CD14-positive monocyte (primary cell): ENCODE measurements around the gene FBXO31. TPM values are rescaled to one million over a fixed set of nuclear protein-coding genes. Genes with fewer than 3 reads are reported as not detected.

Source experiments
- DNase-seq, 3 donors: peaks; one replicate each; pipeline ENCODE4 v3.0.0-alpha.2; 2011 to 2022
- H2AFZ ChIP-seq: 2 replicates; pipeline ENCODE4 v1.6.0; 2012; ENCODE audit warnings: mild to moderate bottlenecking, low read depth, low read length, inconsistent platforms; ENCODE audit not compliant: insufficient read depth, poor library complexity, severe bottlenecking
- H3K27ac ChIP-seq, 2 donors: 1 replicate in 1 of 2; 2 replicates in 1 of 2; pipeline ENCODE4 v1.5.1; 2012 to 2013; ENCODE audit warnings: low read length in 2 of 2, control low read depth in 1 of 2, inconsistent platforms in 1 of 2, low read depth in 1 of 2, mild to moderate bottlenecking in 1 of 2
- H3K27me3 ChIP-seq, 2 donors: one replicate each; pipeline versions ENCODE4 v1.6.0 to v1.6.1; 2011 to 2013; ENCODE audit warnings: low read length in 2 of 2; ENCODE audit not compliant: control insufficient read depth in 2 of 2, insufficient read depth in 2 of 2
- H3K36me3 ChIP-seq, 2 donors: replicated peaks in 1 of 2; 1 replicate in 1 of 2; 2 replicates in 1 of 2; pipeline versions ENCODE4 v1.5.1 to v1.6.1; 2012 to 2013; ENCODE audit warnings: low read length in 2 of 2, control low read depth in 1 of 2, inconsistent platforms in 1 of 2, mild to moderate bottlenecking in 1 of 2; ENCODE audit not compliant: insufficient read depth in 2 of 2, control insufficient read depth in 1 of 2
- H3K4me1 ChIP-seq, 2 donors: 1 replicate in 1 of 2; 2 replicates in 1 of 2; pipeline versions ENCODE4 v1.5.1 to v1.6.1; 2012 to 2013; ENCODE audit warnings: low read length in 2 of 2, control low read depth in 1 of 2, inconsistent platforms in 1 of 2, mild to moderate bottlenecking in 1 of 2, moderate library complexity in 1 of 2; ENCODE audit not compliant: insufficient read depth in 2 of 2, control insufficient read depth in 1 of 2
- H3K4me2 ChIP-seq: replicated peaks from 2 replicates; pipeline ENCODE3; 2012; ENCODE audit warnings: low read length, moderate library complexity, mild to moderate bottlenecking; ENCODE audit not compliant: poor library complexity, severe bottlenecking; ENCODE audit errors: extremely low read depth
- H3K4me3 ChIP-seq, 3 experiments: fragments of 200-600 bp in 1 of 3; sonication (generic) in 1 of 3; replicated peaks in 1 of 3; 1 replicate in 2 of 3; 2 replicates in 1 of 3; pipeline ENCODE4 v1.5.1; 2011 to 2013; ENCODE audit warnings: low read length in 3 of 3, mild to moderate bottlenecking in 3 of 3, control low read depth in 2 of 3, low read depth in 2 of 3, inconsistent platforms in 1 of 3, moderate library complexity in 1 of 3
- H3K79me2 ChIP-seq: 2 replicates; pipeline ENCODE4 v1.6.0; 2012; ENCODE audit warnings: mild to moderate bottlenecking, control low read depth, inconsistent platforms, low read length, moderate library complexity; ENCODE audit not compliant: insufficient read depth
- H3K9ac ChIP-seq: 2 replicates; pipeline ENCODE4 v1.6.0; 2017; ENCODE audit warnings: low read length, mild to moderate bottlenecking; ENCODE audit not compliant: insufficient read depth, poor library complexity, severe bottlenecking
- H3K9me3 ChIP-seq, 2 donors: replicated peaks in 1 of 2; 1 replicate in 1 of 2; 2 replicates in 1 of 2; pipeline versions ENCODE4 v1.5.1 to v1.6.1; 2012 to 2013; ENCODE audit warnings: low read length in 2 of 2, control low read depth in 1 of 2; ENCODE audit not compliant: control insufficient read depth in 1 of 2, insufficient read depth in 1 of 2
- H4K20me1 ChIP-seq: 2 replicates; pipeline ENCODE4 v1.6.0; 2012; ENCODE audit warnings: mild to moderate bottlenecking, low read length, control low read depth, moderate library complexity; ENCODE audit not compliant: insufficient read depth
- H3K27ac Mint-ChIP-seq, 7 donors: one replicate each; pipeline ENCODE4 v1.8.0; 2020; ENCODE audit warnings: mild to moderate bottlenecking in 7 of 7, mixed read lengths in 7 of 7, moderate library complexity in 6 of 7, inconsistent platforms in 2 of 7
- H3K27me3 Mint-ChIP-seq, 3 donors: one replicate each; pipeline ENCODE4 v1.8.0; 2021 to 2022; ENCODE audit warnings: low read depth in 3 of 3, mild to moderate bottlenecking in 3 of 3, mixed read lengths in 3 of 3, moderate library complexity in 3 of 3, inconsistent platforms in 1 of 3
- H3K36me3 Mint-ChIP-seq, 2 donors: one replicate each; pipeline ENCODE4 v1.8.0; 2020; ENCODE audit warnings: mixed read lengths in 2 of 2, inconsistent platforms in 1 of 2, mild to moderate bottlenecking in 1 of 2
- H3K4me1 Mint-ChIP-seq: one replicate; pipeline ENCODE4 v1.8.0; 2020; ENCODE audit warnings: mild to moderate bottlenecking, mixed read lengths
- H3K4me3 Mint-ChIP-seq, 2 donors: one replicate each; pipeline ENCODE4 v1.8.0; 2020; ENCODE audit warnings: mild to moderate bottlenecking in 2 of 2, mixed read lengths in 2 of 2, moderate library complexity in 1 of 2
- H3K9me3 Mint-ChIP-seq, 7 donors: one replicate each; pipeline ENCODE4 v1.8.0; 2020 to 2022; ENCODE audit warnings: mixed read lengths in 7 of 7, mild to moderate bottlenecking in 6 of 7, moderate library complexity in 6 of 7, inconsistent platforms in 2 of 7
- CTCF ChIP-seq: fragments of 200-600 bp; IDR thresholded peaks from one replicate; pipeline ENCODE4 v1.8.0; 2022; ENCODE audit warnings: antibody characterized with exemption, mild to moderate bottlenecking
- WGBS: methylation state at CpG from one replicate; pipeline ENCODE4 v1.1.5; 2013; ENCODE audit warnings: missing lambda C conversion rate; ENCODE audit not compliant: insufficient coverage; 5-methylcytosine and 5-hydroxymethylcytosine counted together
- intact Hi-C, 2 donors: fragments of 100-400 bp; cut with micrococcal nuclease; formaldehyde crosslinking; loops; one replicate each; pipeline versions ENCODE4 v1.15.0 to v1.15.1; 2023
- polyA plus RNA-seq, 3 donors: library from polyadenylated mRNA; depleted of rRNA in 1 of 3; unstranded in 2 of 3; stranded (reverse) in 1 of 3; fragments of 300-500 nt in 2 of 3; fragments of >200 nt in 1 of 3; fragmentation: Illumina TruSeq in 2 of 3; gene quantifications; 1 replicate in 2 of 3; 2 replicates in 1 of 3; pipeline ENCODE4 v1.2.3, GENCODE V29; 2012 to 2021

FBXO31 gene
- polyA plus RNA-seq, 3 donors = 2.0 to 5.6 (median 3.3) TPM

GRCh38 chr16:87322360-87322759 lies 61.2 kb downstream of the FBXO31 start:
- Histone ChIP-seq H3K9ac (no peak overlapping the region), H2AFZ (no peak overlapping the region), H3K27me3 (no peaks in the 10 kb centered on the region), H3K4me2 (no peak overlapping the region), H3K4me1 (peaks cover 7% of the 10 kb centered on the region in 2 donors), H4K20me1 (no peaks in the 10 kb centered on the region), H3K79me2 (peaks cover 11% of the 10 kb centered on the region), H3K9me3 (no peaks in the 10 kb centered on the region), H3K4me3 (no peak overlapping the region), H3K27ac (no peak overlapping the region), H3K36me3 (no peaks in the 10 kb centered on the region)
- WGBS = 96% methylated on average over 4 of the region's 9 CpGs
- Mint-ChIP-seq H3K36me3 (no peaks in the 10 kb centered on the region), H3K27ac (no peak overlapping the region), H3K4me1 (peaks cover 11% of the 10 kb centered on the region), H3K9me3 (no peaks in the 10 kb centered on the region), H3K27me3 (peaks cover 1 to 8% (median 2%) of the 10 kb centered on the region in 3 donors), H3K4me3 (no peak overlapping the region)
- no peak for DNase-seq
- intact Hi-C loops = no loop called here
- no peak for TF ChIP-seq CTCF

- 93% methylated on average over 7 of the region's 20 CpGs for WGBS
- Mint-ChIP-seq H3K27ac (peak overlapping the region in 3 of 7 donors; percentile 57 to 83 (median 73)), H3K4me3 (no peak overlapping the region), H3K4me1 (peaks cover 11% of the 10 kb centered on the region), H3K36me3 (no peaks in the 10 kb centered on the region), H3K9me3 (no peaks in the 10 kb centered on the region), H3K27me3 (peaks cover 0 to 2% (median 1%) of the 10 kb centered on the region in 3 donors)
- Histone ChIP-seq H3K4me1 (peaks cover 7 to 11% of the 10 kb centered on the region in 2 donors), H3K9ac (no peak overlapping the region), H3K27ac (no peak overlapping the region), H3K79me2 (peaks cover 11% of the 10 kb centered on the region), H3K4me3 (no peak overlapping the region), H3K4me2 (no peak overlapping the region), H3K9me3 (no peaks in the 10 kb centered on the region), H4K20me1 (no peaks in the 10 kb centered on the region), H3K36me3 (no peaks in the 10 kb centered on the region), H2AFZ (no peak overlapping the region), H3K27me3 (no peaks in the 10 kb centered on the region)
- intact Hi-C loops = no loop called here
- no peak for DNase-seq
- TF ChIP-seq CTCF = no peak
These were observed 62.1 kb downstream of the FBXO31 start for GRCh38 chr16:87321336-87322107.
